HG03135 (cell line): ENCODE data around the gene COL11A2.
"Not testable (repeated sequence)": the region's sequence is repeated elsewhere in the genome, so short reads cannot be mapped to it uniquely, and the experiment has no call there.

Source experiments
- ATAC-seq: cut with Tn5 transposase; IDR thresholded peaks from one replicate; pipeline ENCODE4 v1.9.1; 2021; ENCODE audit warnings: mild to moderate bottlenecking, moderate library complexity; ENCODE audit not compliant: unreplicated experiment

The COL11A2 gene

GRCh38 chr6:33192105-33192646 is at the start of gene COL11A2:
Gene COL11A2, minus strand, starts transcription at chr6:33192467. Its CDS starts 227 bp downstream, at chr6:33192240.
- ATAC-seq = no peak

- no peak for ATAC-seq
Measured at GRCh38 chr6:33241968-33242367, 49.7 kb upstream of the COL11A2 start.

- ATAC-seq = no peak
Measured at GRCh38 chr6:33237741-33238140, 45.5 kb upstream of the COL11A2 start.

- no peak for ATAC-seq
Measured at GRCh38 chr6:33236852-33237251, 44.6 kb upstream of the COL11A2 start.

GRCh38 chr6:33236328-33236727 is 44.1 kb upstream of the COL11A2 start:
- ATAC-seq = no peak

- ATAC-seq = no peak
Measured at GRCh38 chr6:33235221-33235634, 43.0 kb upstream of the COL11A2 start.

GRCh38 chr6:33226503-33227120 is 34.3 kb upstream of the COL11A2 start:
- ATAC-seq = not testable (repeated sequence)

GRCh38 chr6:33217681-33218080 is 25.4 kb upstream of the COL11A2 start:
- ATAC-seq = no peak

GRCh38 chr6:33217246-33217645 is 25.0 kb upstream of the COL11A2 start:
- no peak for ATAC-seq

- no peak for ATAC-seq
Measured at GRCh38 chr6:33216117-33216649, 23.9 kb upstream of the COL11A2 start.

- ATAC-seq = no peak
Measured at GRCh38 chr6:33215271-33216116, 23.2 kb upstream of the COL11A2 start.

- no peak for ATAC-seq
Measured at GRCh38 chr6:33213989-33214335, 21.7 kb upstream of the COL11A2 start.

- ATAC-seq = no peak
Measured at GRCh38 chr6:33213166-33213988, 21.1 kb upstream of the COL11A2 start.

GRCh38 chr6:33212857-33213165 is 20.5 kb upstream of the COL11A2 start:
- ATAC-seq = no peak

- no peak for ATAC-seq
Measured at GRCh38 chr6:33211666-33212422, 19.6 kb upstream of the COL11A2 start.

- ATAC-seq = no peak
Measured at GRCh38 chr6:33211136-33211535, 18.9 kb upstream of the COL11A2 start.

GRCh38 chr6:33209856-33210255 is 17.6 kb upstream of the COL11A2 start:
- ATAC-seq = no peak

- peak; percentile 38 for ATAC-seq
Measured at GRCh38 chr6:33208091-33208967, 16.1 kb upstream of the COL11A2 start, which contains the start of gene RING1. Gene RING1, plus strand, starts transcription at chr6:33208500. Its CDS starts 323 bp downstream, at chr6:33208823.

- ATAC-seq = no peak
Measured at GRCh38 chr6:33207552-33208090, 15.4 kb upstream of the COL11A2 start.
